Brain microvascular endothelial cell (primary cell): ENCODE measurements around the gene NADSYN1.
A peak's percentile ranks its signal among the peaks of the same experiment; 100 is the strongest.

Experiments used
- DNase-seq: peaks from one replicate; pipeline ENCODE4 v3.0.0-alpha.2; 2020
- H3K27ac ChIP-seq: fragments of 250-450 bp; sonication (Bioruptor Pico); 2 replicates; pipeline ENCODE4 v1.5.1; 2020; ENCODE audit warnings: mild to moderate bottlenecking, moderate library complexity
- H3K27me3 ChIP-seq: fragments of 250-450 bp; sonication (Bioruptor Pico); replicated peaks from 2 replicates; pipeline ENCODE4 v1.5.1; 2020; ENCODE audit warnings: mild to moderate bottlenecking
- H3K36me3 ChIP-seq: fragments of 250-450 bp; sonication (Bioruptor Pico); replicated peaks from 2 replicates; pipeline ENCODE4 v1.5.1; 2020; ENCODE audit warnings: mild to moderate bottlenecking
- H3K4me3 ChIP-seq: 2 replicates; pipeline ENCODE4 v1.5.1; 2011; ENCODE audit warnings: low read depth, mild to moderate bottlenecking, control low read depth, low read length, moderate library complexity
- in situ Hi-C: cut with HindIII; loops from 2 replicates; pipeline ENCODE4 v1.10.0; 2017; ENCODE audit warnings: low sequenced_read_pairs, low pct_ligation_motif_present
- TF ChIP-seq, protein P1 (sequence below): IDR thresholded peaks from 2 replicates; pipeline ENCODE4 v1.5.1; 2011; ENCODE audit warnings: low read depth, mild to moderate bottlenecking, moderate library complexity, low read length, control low read depth, inconsistent platforms; ENCODE audit errors: missing control alignments

Gene NADSYN1

DNA sequence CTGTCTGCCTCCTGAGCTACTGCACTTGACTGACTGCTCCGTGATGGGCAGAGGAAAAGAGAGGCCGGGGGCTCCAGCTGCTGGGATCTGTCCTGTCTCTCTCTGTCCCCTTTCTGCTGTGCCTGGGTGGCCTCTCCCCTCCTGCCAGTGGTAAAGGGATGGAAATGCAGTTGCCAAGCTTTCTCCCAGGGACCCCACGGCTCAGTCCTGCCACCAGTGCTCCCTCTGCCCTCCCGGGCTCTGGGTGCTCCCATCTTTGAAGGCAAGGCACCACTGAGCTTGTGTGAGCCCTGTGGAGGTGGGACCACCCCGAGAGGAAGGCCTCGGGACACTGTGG, 32.0 kb downstream of the NADSYN1 start:
- Histone ChIP-seq H3K4me3 (no peak overlapping the region), H3K27me3 (no peaks in the 10 kb centered on the region), H3K36me3 (peaks cover 48% of the 10 kb centered on the region), H3K27ac (no peak overlapping the region)
- TF ChIP-seq, protein P1, sequence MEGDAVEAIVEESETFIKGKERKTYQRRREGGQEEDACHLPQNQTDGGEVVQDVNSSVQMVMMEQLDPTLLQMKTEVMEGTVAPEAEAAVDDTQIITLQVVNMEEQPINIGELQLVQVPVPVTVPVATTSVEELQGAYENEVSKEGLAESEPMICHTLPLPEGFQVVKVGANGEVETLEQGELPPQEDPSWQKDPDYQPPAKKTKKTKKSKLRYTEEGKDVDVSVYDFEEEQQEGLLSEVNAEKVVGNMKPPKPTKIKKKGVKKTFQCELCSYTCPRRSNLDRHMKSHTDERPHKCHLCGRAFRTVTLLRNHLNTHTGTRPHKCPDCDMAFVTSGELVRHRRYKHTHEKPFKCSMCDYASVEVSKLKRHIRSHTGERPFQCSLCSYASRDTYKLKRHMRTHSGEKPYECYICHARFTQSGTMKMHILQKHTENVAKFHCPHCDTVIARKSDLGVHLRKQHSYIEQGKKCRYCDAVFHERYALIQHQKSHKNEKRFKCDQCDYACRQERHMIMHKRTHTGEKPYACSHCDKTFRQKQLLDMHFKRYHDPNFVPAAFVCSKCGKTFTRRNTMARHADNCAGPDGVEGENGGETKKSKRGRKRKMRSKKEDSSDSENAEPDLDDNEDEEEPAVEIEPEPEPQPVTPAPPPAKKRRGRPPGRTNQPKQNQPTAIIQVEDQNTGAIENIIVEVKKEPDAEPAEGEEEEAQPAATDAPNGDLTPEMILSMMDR: no peak
- no peak for DNase-seq
- in situ Hi-C loops: no loop called here

DNA sequence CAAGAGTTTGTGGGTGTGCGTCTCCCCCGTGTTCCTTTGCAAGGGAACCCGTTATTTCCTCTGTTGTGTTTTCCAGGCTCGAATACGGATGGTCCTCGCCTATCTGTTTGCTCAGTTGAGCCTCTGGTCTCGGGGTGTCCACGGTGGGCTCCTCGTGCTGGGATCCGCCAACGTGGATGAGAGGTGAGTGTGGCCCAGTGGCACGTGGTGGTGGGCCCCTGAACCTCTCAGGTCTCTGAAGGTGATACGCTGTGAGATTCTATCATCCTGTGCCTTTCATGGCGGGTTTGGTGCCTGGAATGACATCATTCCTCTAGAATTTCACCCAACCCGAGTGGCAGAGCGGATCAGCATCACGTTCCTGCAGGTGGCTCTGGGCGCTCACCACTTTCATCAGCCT, 32.5 kb downstream of the NADSYN1 start:
- Histone ChIP-seq H3K4me3 (no peak overlapping the region), H3K27me3 (no peaks in the 10 kb centered on the region), H3K27ac (no peak overlapping the region), H3K36me3 (peaks cover 44% of the 10 kb centered on the region)
- TF ChIP-seq, protein P1: no peak
- no peak for DNase-seq
- in situ Hi-C loops: no loop called here

DNA sequence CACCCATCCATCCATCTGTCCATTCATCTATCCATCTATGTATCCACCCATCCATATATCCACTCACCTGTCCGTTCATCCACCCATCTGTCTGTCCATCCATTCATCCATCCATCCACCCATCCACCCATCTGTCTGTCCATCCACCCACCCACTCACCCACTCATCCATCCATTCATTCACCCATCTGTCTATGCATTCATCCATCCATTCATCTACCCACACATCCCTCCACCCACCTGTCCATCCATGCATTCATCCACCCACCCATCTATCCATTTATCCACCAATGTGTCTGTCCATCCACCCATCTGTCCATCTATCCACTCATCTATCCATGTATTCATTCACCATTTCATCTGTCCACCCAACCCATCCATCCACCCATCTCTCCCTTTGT, 33.3 kb downstream of the NADSYN1 start:
- H3K4me3 ChIP-seq: no peak overlapping the region
- no peak overlapping the region for H3K27ac ChIP-seq
- TF ChIP-seq, protein P1: no peak
- in situ Hi-C loops: no loop called here
- peaks cover 43% of the 10 kb centered on the region for H3K36me3 ChIP-seq
- no peaks in the 10 kb centered on the region for H3K27me3 ChIP-seq
- no peak for DNase-seq

DNA sequence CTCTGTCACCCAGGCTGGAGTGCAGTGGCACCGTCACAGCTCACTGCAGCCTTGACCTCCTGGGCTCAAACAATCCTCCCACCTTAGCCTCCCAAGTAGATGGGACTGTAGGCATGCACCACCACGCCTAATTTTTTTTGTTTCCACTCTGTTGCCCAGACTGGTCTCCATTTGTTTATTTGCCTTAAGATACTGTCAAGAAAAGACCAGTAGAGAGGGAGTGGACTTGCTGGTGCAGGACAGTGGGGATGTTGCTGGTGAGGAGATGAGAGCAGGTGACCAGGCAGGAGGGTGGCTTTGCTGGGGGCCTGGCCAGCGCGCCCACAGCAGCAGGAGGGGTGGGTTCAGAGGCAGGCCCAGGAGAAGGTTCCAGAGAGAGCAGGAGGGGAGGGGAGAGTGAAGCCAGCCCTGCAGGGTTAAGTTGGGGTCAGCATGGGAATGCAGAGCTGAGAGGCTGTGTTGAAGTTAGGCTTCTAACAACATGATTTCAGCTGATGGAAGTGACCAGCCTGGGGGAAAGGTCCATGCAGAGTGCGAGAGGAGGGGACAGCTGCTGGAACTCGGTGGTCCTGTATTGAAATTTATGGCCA, 35.8 kb downstream of the NADSYN1 start:
- TF ChIP-seq, protein P1: no peak
- in situ Hi-C loops: no loop called here
- Histone ChIP-seq H3K36me3 (peaks cover 41% of the 10 kb centered on the region), H3K4me3 (no peak overlapping the region), H3K27ac (no peak overlapping the region), H3K27me3 (no peaks in the 10 kb centered on the region)
- DNase-seq: no peak

DNA sequence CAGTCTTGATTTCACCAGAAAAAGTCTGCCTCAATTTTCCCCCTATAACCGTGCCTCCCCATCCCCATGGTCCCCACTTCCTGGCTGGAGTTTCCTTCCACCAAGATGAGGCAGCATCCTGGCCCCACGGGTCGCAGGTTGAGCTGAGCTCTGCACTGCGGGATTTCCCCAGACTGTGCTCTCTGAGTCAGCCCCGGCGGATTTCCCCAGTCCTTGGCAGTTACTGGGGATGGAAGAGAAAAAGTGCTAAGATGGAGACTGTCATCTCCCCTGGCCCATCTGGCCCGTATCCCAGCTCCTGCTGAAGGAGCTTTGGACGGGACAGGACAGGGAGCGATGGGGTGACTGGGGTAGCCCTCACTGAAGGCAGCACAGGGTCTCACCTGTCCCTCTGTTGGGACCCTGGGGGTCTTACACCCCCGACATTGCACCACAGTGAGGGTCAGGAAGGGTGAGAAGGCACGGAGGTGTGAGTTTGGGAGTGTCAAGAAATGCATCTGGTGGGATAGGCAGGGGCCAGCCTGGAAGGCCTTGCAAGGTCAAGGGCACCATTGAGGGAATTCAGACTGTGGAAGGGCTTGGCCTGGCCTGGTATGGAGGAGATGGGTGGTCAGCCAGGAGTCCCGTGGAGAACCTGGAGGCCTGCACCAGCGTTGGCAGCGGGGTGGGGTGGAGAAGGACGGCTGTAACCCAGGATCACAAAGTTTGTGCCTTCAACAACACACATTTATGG, 36.5 kb downstream of the NADSYN1 start:
- peak; percentile 72 for DNase-seq
- Histone ChIP-seq H3K27ac (peak overlapping the region; percentile 21), H3K36me3 (peaks cover 36% of the 10 kb centered on the region), H3K4me3 (no peak overlapping the region), H3K27me3 (no peaks in the 10 kb centered on the region)
- in situ Hi-C loops: no loop called here
- TF ChIP-seq, protein P1: no peak
